ENCODE results near the gene ARL15. TPM values are rescaled to one million over a fixed set of nuclear protein-coding genes. Genes with fewer than 3 reads are reported as not detected.
"Not testable (repeated sequence)": the region's sequence is repeated elsewhere in the genome, so short reads cannot be mapped to it uniquely, and the experiment has no call there.

Gene ARL15
- total RNA-seq, 1 donor from 2014 or later, result 21.3 TPM

GRCh38 chr5:54086191-54086590, 224.2 kb downstream of the ARL15 start:
- no peak for DNase-seq (ENCODE audit: low spot score)
- intact Hi-C loops (cut with DNase I), result no loop called here

GRCh38 chr5:54084696-54085095, 225.7 kb downstream of the ARL15 start:
- no peak for DNase-seq (ENCODE audit: low spot score)
- intact Hi-C loops (cut with DNase I), result no loop called here

- intact Hi-C loops (cut with DNase I), result no loop called here
Measured at GRCh38 chr5:54083851-54084250, 226.5 kb downstream of the ARL15 start.

GRCh38 chr5:54083245-54083644, 227.1 kb downstream of the ARL15 start:
- intact Hi-C loops (cut with DNase I), result no loop called here
- no peak for DNase-seq (ENCODE audit: low spot score)

More at GRCh38 chr5:54083851-54084250, 226.5 kb downstream of the ARL15 start:
- no peak for DNase-seq (ENCODE audit: low spot score)

GRCh38 chr5:54081415-54081814, 229.0 kb downstream of the ARL15 start:
- intact Hi-C loops (cut with DNase I), result no loop called here
- DNase-seq (ENCODE audit: low spot score), result no peak

GRCh38 chr5:54080831-54081230, 229.5 kb downstream of the ARL15 start:
- intact Hi-C loops (cut with DNase I), result no loop called here
- DNase-seq (ENCODE audit: low spot score), result no peak

- intact Hi-C loops (cut with DNase I), result no loop called here
- no peak for DNase-seq (ENCODE audit: low spot score)
Measured at GRCh38 chr5:54073735-54074134, 236.6 kb downstream of the ARL15 start.

- intact Hi-C loops (cut with DNase I), result no loop called here
- DNase-seq (ENCODE audit: low spot score), result no peak
Measured at GRCh38 chr5:54073131-54073530, 237.2 kb downstream of the ARL15 start.

- DNase-seq (ENCODE audit: low spot score), result no peak
- intact Hi-C loops (cut with DNase I), result no loop called here
Measured at GRCh38 chr5:54066433-54066832, 243.9 kb downstream of the ARL15 start.

GRCh38 chr5:54063817-54064216, 246.6 kb downstream of the ARL15 start:
- no peak for DNase-seq (ENCODE audit: low spot score)
- intact Hi-C loops (cut with DNase I), result no loop called here

GRCh38 chr5:54062958-54063357, 247.4 kb downstream of the ARL15 start:
- DNase-seq (ENCODE audit: low spot score), result no peak
- intact Hi-C loops (cut with DNase I), result no loop called here

GRCh38 chr5:54060919-54061318, 249.5 kb downstream of the ARL15 start:
- intact Hi-C loops (cut with DNase I), result not testable (repeated sequence)

GRCh38 chr5:54049963-54050362, 260.4 kb downstream of the ARL15 start:
- DNase-seq (ENCODE audit: low spot score), result no peak
- intact Hi-C loops (cut with DNase I), result no loop called here

More at GRCh38 chr5:54060919-54061318, 249.5 kb downstream of the ARL15 start:
- DNase-seq (ENCODE audit: low spot score), result not testable (repeated sequence)

GRCh38 chr5:54049144-54049543, 261.2 kb downstream of the ARL15 start:
- DNase-seq (ENCODE audit: low spot score), result no peak

GRCh38 chr5:54045077-54045792, 265.1 kb downstream of the ARL15 start:
- intact Hi-C loops (cut with DNase I), result no loop called here
- no peak for DNase-seq (ENCODE audit: low spot score)

More at GRCh38 chr5:54049144-54049543, 261.2 kb downstream of the ARL15 start:
- intact Hi-C loops (cut with DNase I), result no loop called here

- intact Hi-C loops (cut with DNase I), result not testable (repeated sequence)
Measured at GRCh38 chr5:54044276-54044675, 266.1 kb downstream of the ARL15 start.

GRCh38 chr5:54040804-54041203, 269.6 kb downstream of the ARL15 start:
- no peak for DNase-seq (ENCODE audit: low spot score)

More at GRCh38 chr5:54044276-54044675, 266.1 kb downstream of the ARL15 start:
- DNase-seq (ENCODE audit: low spot score), result not testable (repeated sequence)

GRCh38 chr5:54040018-54040417, 270.4 kb downstream of the ARL15 start:
- intact Hi-C loops (cut with DNase I), result no loop called here

More at GRCh38 chr5:54040804-54041203, 269.6 kb downstream of the ARL15 start:
- intact Hi-C loops (cut with DNase I), result no loop called here

GRCh38 chr5:54037205-54037604, 273.2 kb downstream of the ARL15 start:
- intact Hi-C loops (cut with DNase I), result no loop called here

More at GRCh38 chr5:54040018-54040417, 270.4 kb downstream of the ARL15 start:
- DNase-seq (ENCODE audit: low spot score), result no peak

GRCh38 chr5:54030981-54031380, 279.4 kb downstream of the ARL15 start:
- DNase-seq (ENCODE audit: low spot score), result no peak
- intact Hi-C loops (cut with DNase I), result no loop called here

More at GRCh38 chr5:54037205-54037604, 273.2 kb downstream of the ARL15 start:
- no peak for DNase-seq (ENCODE audit: low spot score)

- no peak for DNase-seq (ENCODE audit: low spot score)
- intact Hi-C loops (cut with DNase I), result no loop called here
Measured at GRCh38 chr5:54024466-54024865, 285.9 kb downstream of the ARL15 start.

All from cardiac septum (tissue), 1 donor.